Prostate gland (tissue), 2 donors: ENCODE results near the gene SATB1. TPM values are rescaled to one million over a fixed set of nuclear protein-coding genes. Genes with fewer than 3 reads are reported as not detected.

Source experiments
- DNase-seq: peaks from one replicate; pipeline ENCODE4 v3.0.0-alpha.2; 2019; ENCODE audit warnings: low spot score
- H3K27ac ChIP-seq, 2 donors: fragments of 200-600 bp; sonication (generic); 2 replicates each; pipeline ENCODE4 v1.5.1; 2017 to 2019
- H3K27me3 ChIP-seq: fragments of 200-600 bp; sonication (generic); replicated peaks from 2 replicates; pipeline ENCODE4 v1.5.1; 2019; ENCODE audit not compliant: insufficient read depth
- H3K36me3 ChIP-seq, 2 donors: fragments of 200-600 bp; sonication (generic); 1 replicate in 1 of 2; 2 replicates in 1 of 2; pipeline versions ENCODE4 v1.5.1 to v1.8.1; 2017 to 2019
- H3K4me1 ChIP-seq: fragments of 200-600 bp; sonication (generic); replicated peaks from 2 replicates; pipeline ENCODE4 v1.5.1; 2019
- H3K4me3 ChIP-seq, 2 donors: fragments of 200-600 bp; sonication (generic); 2 replicates each; pipeline ENCODE4 v1.5.1; 2017 to 2019
- H3K9me3 ChIP-seq: fragments of 200-600 bp; sonication (generic); 2 replicates; pipeline ENCODE4 v1.5.1; 2017
- POLR2A ChIP-seq: fragments of 450-650 bp; IDR thresholded peaks from one replicate; pipeline ENCODE4 v1.6.1; 2016; ENCODE audit warnings: antibody characterized with exemption, mild to moderate bottlenecking
- POLR2AphosphoS5 ChIP-seq: sonication (generic); formaldehyde crosslinking; IDR thresholded peaks from one replicate; pipeline ENCODE4 v1.6.1; 2017; ENCODE audit warnings: antibody characterized with exemption
- WGBS: methylation state at CpG from one replicate; pipeline ENCODE4 v1.1.5; 2018; 5-methylcytosine and 5-hydroxymethylcytosine counted together
- intact Hi-C: fragments of 100-400 bp; cut with DNase I; formaldehyde crosslinking; loops from one replicate; pipeline ENCODE4 v1.14.2; 2022
- total RNA-seq, 2 donors: library from RNA; depleted of rRNA; stranded (reverse); fragments of >200 nt; gene quantifications; one replicate each; pipeline ENCODE4 v1.1.0, GENCODE V29; 2016
- TF ChIP-seq, protein P1 (sequence below), 4 experiments: fragments of 200-600 bp in 2 of 4; fragments of 450-650 bp in 2 of 4; sonication (generic) in 2 of 4; IDR thresholded peaks; 1 replicate in 3 of 4; 2 replicates in 1 of 4; pipeline ENCODE4 v1.5.1; 2016 to 2019; ENCODE audit warnings: antibody characterized with exemption in 4 of 4, mild to moderate bottlenecking in 2 of 4, moderate library complexity in 2 of 4

The SATB1 gene
- total RNA-seq, 2 donors from 2014 or later = 51.7 to 62.2 TPM

DNA sequence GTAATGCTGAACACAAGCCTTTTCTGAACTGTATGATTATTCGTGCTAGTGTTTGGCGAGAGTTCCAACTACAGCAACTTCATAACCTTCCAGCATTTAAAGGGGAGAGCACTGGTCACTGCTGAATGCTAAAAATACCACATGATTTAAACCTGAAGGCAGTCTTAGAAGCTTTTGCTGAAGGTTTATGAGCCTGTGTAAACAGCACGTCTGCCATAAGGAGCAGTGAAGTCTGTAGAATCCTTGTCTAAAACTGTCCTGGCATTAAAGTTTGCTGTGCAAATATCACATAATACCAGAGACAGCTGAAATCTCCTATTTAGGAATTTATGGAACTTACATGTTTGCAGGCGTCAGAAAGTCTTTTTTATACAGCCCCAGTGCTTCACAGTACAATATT, 5.9 kb downstream of the SATB1 start:
- H3K4me3 ChIP-seq = no peak overlapping the region
- H3K27me3 ChIP-seq = no peaks in the 10 kb centered on the region
- no peaks in the 10 kb centered on the region for H3K9me3 ChIP-seq
- peaks cover 4% of the 10 kb centered on the region for H3K4me1 ChIP-seq
- H3K27ac ChIP-seq = peak overlapping the region in 1 of 2 donors; percentile 15
- intact Hi-C loops = no loop called here
- DNase-seq = peak; percentile 19
- H3K36me3 ChIP-seq = no peaks in the 10 kb centered on the region
- WGBS = 21% methylated on average over 4 of the region's 4 CpGs
- TF ChIP-seq, protein P1, sequence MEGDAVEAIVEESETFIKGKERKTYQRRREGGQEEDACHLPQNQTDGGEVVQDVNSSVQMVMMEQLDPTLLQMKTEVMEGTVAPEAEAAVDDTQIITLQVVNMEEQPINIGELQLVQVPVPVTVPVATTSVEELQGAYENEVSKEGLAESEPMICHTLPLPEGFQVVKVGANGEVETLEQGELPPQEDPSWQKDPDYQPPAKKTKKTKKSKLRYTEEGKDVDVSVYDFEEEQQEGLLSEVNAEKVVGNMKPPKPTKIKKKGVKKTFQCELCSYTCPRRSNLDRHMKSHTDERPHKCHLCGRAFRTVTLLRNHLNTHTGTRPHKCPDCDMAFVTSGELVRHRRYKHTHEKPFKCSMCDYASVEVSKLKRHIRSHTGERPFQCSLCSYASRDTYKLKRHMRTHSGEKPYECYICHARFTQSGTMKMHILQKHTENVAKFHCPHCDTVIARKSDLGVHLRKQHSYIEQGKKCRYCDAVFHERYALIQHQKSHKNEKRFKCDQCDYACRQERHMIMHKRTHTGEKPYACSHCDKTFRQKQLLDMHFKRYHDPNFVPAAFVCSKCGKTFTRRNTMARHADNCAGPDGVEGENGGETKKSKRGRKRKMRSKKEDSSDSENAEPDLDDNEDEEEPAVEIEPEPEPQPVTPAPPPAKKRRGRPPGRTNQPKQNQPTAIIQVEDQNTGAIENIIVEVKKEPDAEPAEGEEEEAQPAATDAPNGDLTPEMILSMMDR (IDR thresholded peaks at IDR 0.05) = no peak
- TF ChIP-seq POLR2AphosphoS5 = peak; percentile 63

DNA sequence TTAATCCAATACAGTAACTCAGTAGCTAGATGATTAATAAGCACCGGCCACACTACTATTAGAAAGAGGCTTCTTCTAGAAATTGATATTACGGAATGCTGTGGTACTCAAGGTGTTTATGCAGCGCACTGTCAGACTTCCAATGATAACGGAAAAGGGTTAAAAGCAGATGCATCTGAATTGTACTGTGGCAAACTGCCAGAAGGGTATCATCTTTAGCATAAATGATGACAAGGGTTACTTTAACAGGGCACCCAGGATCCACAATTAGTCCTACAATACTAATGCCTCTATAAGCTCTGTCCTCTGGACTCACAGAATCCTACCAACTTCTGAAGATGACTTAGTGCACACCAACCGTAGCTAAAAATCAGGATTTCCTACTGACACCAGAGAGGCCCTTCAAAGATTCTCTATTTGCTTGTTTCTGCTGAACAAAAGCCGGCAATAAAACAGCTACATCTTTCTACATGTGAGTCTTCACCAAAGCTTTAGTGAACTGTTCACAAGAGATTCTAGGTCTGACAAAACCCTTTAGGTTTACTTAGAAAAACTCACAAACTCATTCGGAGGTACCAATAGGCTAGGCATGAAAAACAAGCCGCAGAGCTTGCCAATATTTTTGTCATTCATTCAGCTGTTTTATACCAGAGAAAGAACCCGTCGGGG, 7.1 kb downstream of the SATB1 start:
- no peak overlapping the region for H3K4me3 ChIP-seq
- 75% methylated on average over 10 of the region's 10 CpGs for WGBS
- intact Hi-C loops = no loop called here
- no peaks in the 10 kb centered on the region for H3K9me3 ChIP-seq
- TF ChIP-seq POLR2A = no peak
- TF ChIP-seq, protein P1 (IDR thresholded peaks at IDR 0.05) = no peak
- no peak for TF ChIP-seq POLR2AphosphoS5
- H3K36me3 ChIP-seq = no peaks in the 10 kb centered on the region
- DNase-seq = no peak
- H3K4me1 ChIP-seq = peaks cover 4% of the 10 kb centered on the region
- no peak overlapping the region for H3K27ac ChIP-seq
- H3K27me3 ChIP-seq = no peaks in the 10 kb centered on the region

DNA sequence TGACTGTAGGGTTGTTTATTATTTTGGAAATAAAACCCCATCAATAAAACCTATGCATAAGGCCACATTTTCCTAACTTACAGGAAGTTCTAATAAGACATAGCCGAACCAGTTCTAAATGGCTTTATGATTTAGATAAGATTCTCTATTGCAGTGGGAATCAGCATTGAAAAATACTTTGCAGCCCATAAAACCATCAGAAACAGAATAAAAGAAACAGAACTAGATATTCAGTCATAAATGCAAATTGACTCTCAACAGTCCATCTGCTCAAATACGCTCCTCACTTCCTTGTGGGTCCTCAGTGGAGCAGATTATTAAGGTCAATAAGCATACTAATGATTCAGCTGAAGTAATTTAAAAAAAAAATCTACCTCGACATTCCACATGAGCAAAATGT, 8.8 kb downstream of the SATB1 start:
- Histone ChIP-seq H3K9me3 (no peaks in the 10 kb centered on the region), H3K4me3 (no peak overlapping the region), H3K4me1 (peaks cover 4% of the 10 kb centered on the region), H3K27ac (no peak overlapping the region), H3K36me3 (no peaks in the 10 kb centered on the region), H3K27me3 (no peaks in the 10 kb centered on the region)
- WGBS = 78% methylated on average over 3 of the region's 3 CpGs
- TF ChIP-seq POLR2AphosphoS5 (no peak), POLR2A (no peak)
- TF ChIP-seq, protein P1 (IDR thresholded peaks at IDR 0.05) = no peak
- no peak for DNase-seq
- intact Hi-C loops = no loop called here

DNA sequence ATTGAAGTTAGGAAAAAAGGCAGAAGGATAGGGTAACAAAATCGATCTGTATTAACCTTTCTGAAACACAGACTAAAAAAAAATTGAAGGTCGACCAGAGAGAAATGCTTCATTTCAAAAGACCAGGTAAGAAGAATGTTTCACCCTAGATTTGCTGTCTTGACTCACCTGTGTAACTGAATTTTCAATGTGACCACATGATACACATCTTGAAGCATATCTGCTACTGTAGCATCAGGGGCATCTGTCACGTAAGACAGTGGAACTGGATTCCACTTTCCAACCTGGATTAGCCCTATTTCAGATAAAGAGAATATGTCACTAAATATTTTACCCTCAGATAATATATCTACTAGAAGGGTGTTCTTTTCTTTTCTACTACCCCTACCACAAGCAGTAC, 9.3 kb downstream of the SATB1 start:
- H3K27ac ChIP-seq = no peak overlapping the region
- H3K4me3 ChIP-seq = no peak overlapping the region
- 93% methylated on average over 3 of the region's 3 CpGs for whole genome bisulfite sequencing
- no peaks in the 10 kb centered on the region for H3K9me3 ChIP-seq
- no peaks in the 10 kb centered on the region for H3K27me3 ChIP-seq
- no peaks in the 10 kb centered on the region for H3K36me3 ChIP-seq
- TF ChIP-seq POLR2AphosphoS5 (no peak), POLR2A (no peak)
- TF ChIP-seq, protein P1 (IDR thresholded peaks at IDR 0.05) = no peak
- no peak for DNase-seq
- intact Hi-C loops = no loop called here
- peaks cover 4% of the 10 kb centered on the region for H3K4me1 ChIP-seq

DNA sequence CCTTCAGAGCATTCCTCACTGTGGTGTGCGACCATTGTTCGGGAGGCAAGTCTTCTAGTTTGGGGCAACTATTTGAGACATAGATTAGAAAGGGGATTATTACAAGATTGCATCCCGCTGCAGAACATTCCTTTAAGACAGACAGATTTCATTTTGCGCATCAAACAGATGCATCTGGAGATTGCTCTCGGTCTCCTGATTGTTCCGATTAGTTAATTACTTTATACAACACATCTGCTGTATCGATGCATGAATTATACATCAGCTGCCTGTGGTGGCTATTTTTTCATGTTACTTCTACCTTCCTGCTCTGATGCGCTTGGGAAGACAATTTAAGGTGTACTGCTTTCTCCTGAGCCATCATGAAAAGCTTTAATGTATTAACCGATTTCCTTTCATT, 10.0 kb downstream of the SATB1 start:
- H3K4me1 ChIP-seq = peaks cover 4% of the 10 kb centered on the region
- H3K36me3 ChIP-seq = no peaks in the 10 kb centered on the region
- H3K9me3 ChIP-seq = no peaks in the 10 kb centered on the region
- intact Hi-C loops = no loop called here
- no peak overlapping the region for H3K27ac ChIP-seq
- no peak for DNase-seq
- no peak overlapping the region for H3K4me3 ChIP-seq
- 98% methylated on average over 9 of the region's 9 CpGs for WGBS
- H3K27me3 ChIP-seq = no peaks in the 10 kb centered on the region
- TF ChIP-seq, protein P1 (IDR thresholded peaks at IDR 0.05) = no peak
- TF ChIP-seq POLR2AphosphoS5 (no peak), POLR2A (no peak)
